Naive B cell (primary cell): ENCODE measurements around the gene SHISA6. TPM values are rescaled to one million over a fixed set of nuclear protein-coding genes. Genes with fewer than 3 reads are reported as not detected.

Experiments
- ATAC-seq, 2 donors: fragments of 150-1000 bp; cut with Tn5 transposase; 2 replicates each; pipeline ENCODE4 v1.10.0; 2021; ENCODE audit warnings: low read depth in 2 of 2, mild to moderate bottlenecking in 2 of 2, moderate library complexity in 2 of 2
- DNase-seq: peaks from one replicate; pipeline ENCODE4 v3.0.0; 2022
- H3K27ac Mint-ChIP-seq, 6 donors: one replicate each; pipeline ENCODE4 v1.8.0; 2020 to 2022; ENCODE audit warnings: mild to moderate bottlenecking in 6 of 6, mixed read lengths in 6 of 6, moderate library complexity in 5 of 6, inconsistent platforms in 2 of 6
- H3K27me3 Mint-ChIP-seq, 3 donors: one replicate each; pipeline ENCODE4 v1.8.0; 2021 to 2022; ENCODE audit warnings: mixed read lengths in 3 of 3, mild to moderate bottlenecking in 1 of 3
- H3K36me3 Mint-ChIP-seq, 2 donors: one replicate each; pipeline ENCODE4 v1.8.0; 2020 to 2022; ENCODE audit warnings: mixed read lengths in 2 of 2, inconsistent platforms in 1 of 2, mild to moderate bottlenecking in 1 of 2
- H3K4me1 Mint-ChIP-seq, 3 donors: one replicate each; pipeline ENCODE4 v1.8.0; 2020 to 2022; ENCODE audit warnings: mixed read lengths in 3 of 3, inconsistent platforms in 1 of 3, mild to moderate bottlenecking in 1 of 3, moderate library complexity in 1 of 3
- H3K4me3 Mint-ChIP-seq, 8 donors: one replicate each; pipeline ENCODE4 v1.8.0; 2020 to 2022; ENCODE audit warnings: mild to moderate bottlenecking in 8 of 8, mixed read lengths in 8 of 8, moderate library complexity in 8 of 8, inconsistent platforms in 2 of 8
- H3K9me3 Mint-ChIP-seq, 7 donors: one replicate each; pipeline ENCODE4 v1.8.0; 2020 to 2022; ENCODE audit warnings: mixed read lengths in 7 of 7, mild to moderate bottlenecking in 5 of 7, inconsistent platforms in 2 of 7, moderate library complexity in 1 of 7
- polyA plus RNA-seq, 6 donors: library from polyadenylated mRNA; unstranded; fragments of 300-500 nt; fragmentation: Illumina TruSeq; gene quantifications; one replicate each; pipeline ENCODE4 v1.2.3, GENCODE V29; 2021; ENCODE audit warnings: low read depth in 6 of 6

The SHISA6 gene
- polyA plus RNA-seq, 6 donors from 2014 or later, result not detected

GRCh38 chr17:11356371-11356770 lies 115.4 kb downstream of the SHISA6 start:
- Mint-ChIP-seq H3K27me3 (no peaks in the 10 kb centered on the region), H3K9me3 (peaks cover 3 to 10% (median 7%) of the 10 kb centered on the region in 7 donors), H3K4me1 (no peaks in the 10 kb centered on the region), H3K4me3 (no peak overlapping the region), H3K27ac (no peak overlapping the region), H3K36me3 (no peaks in the 10 kb centered on the region)
- ATAC-seq (no peak), DNase-seq (no peak)

- no peak for ATAC-seq
These were observed 122.6 kb downstream of the SHISA6 start for GRCh38 chr17:11363565-11364117.

GRCh38 chr17:11366272-11366850 lies 125.3 kb downstream of the SHISA6 start:
- no peaks in the 10 kb centered on the region for H3K4me1 Mint-ChIP-seq
- H3K4me3 Mint-ChIP-seq, result no peak overlapping the region
- DNase-seq (no peak), ATAC-seq (no peak)
- no peaks in the 10 kb centered on the region for H3K27me3 Mint-ChIP-seq
- peaks cover 0 to 4% (median 0%) of the 10 kb centered on the region in 7 donors for H3K9me3 Mint-ChIP-seq
- no peak overlapping the region for H3K27ac Mint-ChIP-seq
- no peaks in the 10 kb centered on the region for H3K36me3 Mint-ChIP-seq

More at GRCh38 chr17:11363565-11364117, 122.6 kb downstream of the SHISA6 start:
- H3K36me3 Mint-ChIP-seq, result no peaks in the 10 kb centered on the region
- no peak overlapping the region for H3K4me3 Mint-ChIP-seq
- H3K4me1 Mint-ChIP-seq, result no peaks in the 10 kb centered on the region
- peaks cover 0 to 2% (median 0%) of the 10 kb centered on the region in 7 donors for H3K9me3 Mint-ChIP-seq
- H3K27me3 Mint-ChIP-seq, result no peaks in the 10 kb centered on the region
- no peak for DNase-seq
- H3K27ac Mint-ChIP-seq, result no peak overlapping the region

GRCh38 chr17:11369575-11369974 lies 128.6 kb downstream of the SHISA6 start:
- H3K36me3 Mint-ChIP-seq, result no peaks in the 10 kb centered on the region
- no peaks in the 10 kb centered on the region for H3K4me1 Mint-ChIP-seq
- no peaks in the 10 kb centered on the region for H3K27me3 Mint-ChIP-seq
- no peak overlapping the region for H3K4me3 Mint-ChIP-seq
- H3K9me3 Mint-ChIP-seq, result peaks cover 0 to 7% (median 0%) of the 10 kb centered on the region in 7 donors
- DNase-seq (no peak), ATAC-seq (no peak)
- H3K27ac Mint-ChIP-seq, result no peak overlapping the region

- Mint-ChIP-seq H3K27me3 (no peaks in the 10 kb centered on the region), H3K4me3 (no peak overlapping the region), H3K36me3 (no peaks in the 10 kb centered on the region), H3K9me3 (peaks cover 0 to 7% (median 2%) of the 10 kb centered on the region in 7 donors), H3K4me1 (no peaks in the 10 kb centered on the region), H3K27ac (no peak overlapping the region)
- DNase-seq (no peak), ATAC-seq (no peak)
These were observed 131.7 kb downstream of the SHISA6 start for GRCh38 chr17:11372692-11373091.

GRCh38 chr17:11378506-11378905 lies 137.5 kb downstream of the SHISA6 start:
- ATAC-seq (no peak), DNase-seq (no peak)
- Mint-ChIP-seq H3K27me3 (no peaks in the 10 kb centered on the region), H3K9me3 (peaks cover 0 to 16% (median 3%) of the 10 kb centered on the region in 7 donors), H3K4me3 (no peak overlapping the region), H3K36me3 (peaks cover 0 to 7% of the 10 kb centered on the region in 2 donors), H3K4me1 (no peaks in the 10 kb centered on the region), H3K27ac (no peak overlapping the region)

- H3K4me3 Mint-ChIP-seq, result no peak overlapping the region
- DNase-seq (no peak), ATAC-seq (no peak)
- peaks cover 0 to 22% (median 4%) of the 10 kb centered on the region in 7 donors for H3K9me3 Mint-ChIP-seq
- H3K36me3 Mint-ChIP-seq, result peaks cover 0 to 7% of the 10 kb centered on the region in 2 donors
- no peak overlapping the region for H3K27ac Mint-ChIP-seq
- no peaks in the 10 kb centered on the region for H3K27me3 Mint-ChIP-seq
- no peaks in the 10 kb centered on the region for H3K4me1 Mint-ChIP-seq
These were observed 139.7 kb downstream of the SHISA6 start for GRCh38 chr17:11380761-11381160.

- Mint-ChIP-seq H3K27ac (no peak overlapping the region), H3K9me3 (peaks cover 0 to 27% (median 7%) of the 10 kb centered on the region in 7 donors), H3K4me1 (no peaks in the 10 kb centered on the region), H3K4me3 (no peak overlapping the region), H3K27me3 (no peaks in the 10 kb centered on the region), H3K36me3 (peaks cover 0 to 7% of the 10 kb centered on the region in 2 donors)
- ATAC-seq, result no peak
- DNase-seq, result no peak
These were observed 142.1 kb downstream of the SHISA6 start for GRCh38 chr17:11383157-11383556.

- DNase-seq (no peak), ATAC-seq (no peak)
- H3K27ac Mint-ChIP-seq, result no peak overlapping the region
- H3K9me3 Mint-ChIP-seq, result peaks cover 0 to 27% (median 7%) of the 10 kb centered on the region in 7 donors
- no peaks in the 10 kb centered on the region for H3K4me1 Mint-ChIP-seq
- H3K36me3 Mint-ChIP-seq, result peaks cover 0 to 7% of the 10 kb centered on the region in 2 donors
- no peak overlapping the region for H3K4me3 Mint-ChIP-seq
- no peaks in the 10 kb centered on the region for H3K27me3 Mint-ChIP-seq
These were observed 143.1 kb downstream of the SHISA6 start for GRCh38 chr17:11384131-11384530.

- DNase-seq (no peak), ATAC-seq (no peak)
- Mint-ChIP-seq H3K9me3 (peaks cover 4 to 28% (median 9%) of the 10 kb centered on the region in 7 donors), H3K4me1 (no peaks in the 10 kb centered on the region), H3K4me3 (no peak overlapping the region), H3K27ac (no peak overlapping the region), H3K36me3 (peaks cover 0 to 2% of the 10 kb centered on the region in 2 donors), H3K27me3 (no peaks in the 10 kb centered on the region)
These were observed 146.6 kb downstream of the SHISA6 start for GRCh38 chr17:11387610-11388009.

GRCh38 chr17:11388054-11388453 lies 147.0 kb downstream of the SHISA6 start:
- no peak overlapping the region for H3K4me3 Mint-ChIP-seq
- ATAC-seq (no peak), DNase-seq (no peak)
- no peaks in the 10 kb centered on the region for H3K27me3 Mint-ChIP-seq
- no peaks in the 10 kb centered on the region for H3K36me3 Mint-ChIP-seq
- H3K27ac Mint-ChIP-seq, result no peak overlapping the region
- no peaks in the 10 kb centered on the region for H3K4me1 Mint-ChIP-seq
- peaks cover 6 to 28% (median 10%) of the 10 kb centered on the region in 7 donors for H3K9me3 Mint-ChIP-seq

GRCh38 chr17:11389583-11389982 lies 148.6 kb downstream of the SHISA6 start:
- Mint-ChIP-seq H3K4me1 (no peaks in the 10 kb centered on the region), H3K4me3 (no peak overlapping the region), H3K27me3 (no peaks in the 10 kb centered on the region), H3K36me3 (no peaks in the 10 kb centered on the region), H3K27ac (no peak overlapping the region), H3K9me3 (peaks cover 7 to 28% (median 10%) of the 10 kb centered on the region in 7 donors)
- ATAC-seq, result no peak
- no peak for DNase-seq

- H3K4me3 Mint-ChIP-seq, result no peak overlapping the region
- DNase-seq, result no peak
- H3K9me3 Mint-ChIP-seq, result peaks cover 5 to 23% (median 10%) of the 10 kb centered on the region in 7 donors
- H3K36me3 Mint-ChIP-seq, result no peaks in the 10 kb centered on the region
- H3K27ac Mint-ChIP-seq, result no peak overlapping the region
- ATAC-seq, result no peak
- no peaks in the 10 kb centered on the region for H3K4me1 Mint-ChIP-seq
- H3K27me3 Mint-ChIP-seq, result no peaks in the 10 kb centered on the region
These were observed 150.1 kb downstream of the SHISA6 start for GRCh38 chr17:11391134-11391533.

- ATAC-seq (no peak), DNase-seq (no peak)
- peaks cover 9 to 22% (median 16%) of the 10 kb centered on the region in 7 donors for H3K9me3 Mint-ChIP-seq
- H3K4me1 Mint-ChIP-seq, result no peaks in the 10 kb centered on the region
- H3K27ac Mint-ChIP-seq, result no peak overlapping the region
- no peak overlapping the region for H3K4me3 Mint-ChIP-seq
- H3K36me3 Mint-ChIP-seq, result no peaks in the 10 kb centered on the region
- H3K27me3 Mint-ChIP-seq, result no peaks in the 10 kb centered on the region
These were observed 163.6 kb downstream of the SHISA6 start for GRCh38 chr17:11404431-11405276.
